Measurements from ENCODE around the gene TGFBR3.
"Not testable (repeated sequence)": the region's sequence is repeated elsewhere in the genome, so short reads cannot be mapped to it uniquely, and the experiment has no call there.

TGFBR3 gene

DNA sequence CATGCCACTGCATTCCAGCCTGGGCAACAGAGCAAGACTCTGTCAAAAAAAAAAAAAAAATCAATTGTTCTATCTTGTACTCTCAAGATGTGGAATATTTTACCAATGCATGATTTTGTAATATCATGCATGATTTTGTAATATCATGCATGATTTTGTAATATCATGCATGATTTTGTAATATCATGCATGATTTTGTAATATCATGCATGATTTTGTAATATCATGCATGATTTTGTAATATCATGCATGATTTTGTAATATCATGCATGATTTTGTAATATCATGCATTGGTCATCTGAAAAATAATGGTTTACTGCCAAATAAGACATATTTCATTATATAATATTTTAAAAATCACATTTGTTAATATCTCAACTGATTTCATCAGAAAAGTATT, 45.7 kb downstream of the TGFBR3 start:
- not testable (repeated sequence) for H3K9me3 Mint-ChIP-seq; H3K27ac Mint-ChIP-seq (ENCODE audit: low read depth); DNase-seq (ENCODE audit: low spot score in 2 of 2); H3K4me3 Mint-ChIP-seq; ATAC-seq (replicated peaks; ENCODE audit: extremely low read depth, poor library complexity, severe bottlenecking); H3K36me3 Mint-ChIP-seq (ENCODE audit: insufficient read depth); H3K27me3 Mint-ChIP-seq
- H3K4me1 Mint-ChIP-seq = peaks cover 50% of the 10 kb centered on the region

DNA sequence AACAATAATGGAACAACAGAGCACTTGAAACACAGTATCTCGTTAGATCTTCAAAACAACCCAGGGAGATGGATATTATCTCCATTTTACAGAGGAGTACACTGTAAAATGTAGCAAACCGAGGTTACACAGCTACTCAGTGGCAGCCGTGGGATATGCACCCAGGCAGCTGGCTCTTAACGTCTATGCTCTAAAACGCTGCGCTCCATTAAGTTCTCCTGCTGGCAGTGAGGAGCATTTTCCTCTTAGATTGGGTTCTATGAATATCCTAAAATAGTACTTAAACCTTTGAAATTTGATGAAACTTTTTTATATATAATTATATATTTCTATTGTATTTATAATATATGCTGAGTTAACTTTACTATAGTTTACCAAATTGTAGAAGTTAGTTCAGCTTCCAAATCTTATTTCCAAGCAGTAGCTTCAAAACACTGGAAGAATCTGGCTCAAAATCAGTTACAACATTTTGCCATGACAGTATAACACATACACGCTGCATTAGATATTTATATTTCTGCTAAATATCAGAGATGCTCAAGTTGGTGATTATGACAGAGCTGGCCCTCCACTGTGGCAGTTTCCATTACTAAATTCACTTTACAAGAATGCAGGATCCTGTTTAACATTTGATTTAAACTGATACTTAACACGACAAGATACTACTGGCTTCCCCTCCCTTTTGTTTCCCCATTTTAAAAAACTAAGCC, 49.5 kb downstream of the TGFBR3 start:
- no peak for DNase-seq (ENCODE audit: low spot score in 2 of 2)
- Mint-ChIP-seq H3K4me3 (no peak overlapping the region), H3K27me3 (no peaks in the 10 kb centered on the region), H3K27ac (ENCODE audit: low read depth) (no peak overlapping the region), H3K36me3 (ENCODE audit: insufficient read depth) (peaks cover 9% of the 10 kb centered on the region), H3K4me1 (peaks cover 29% of the 10 kb centered on the region), H3K9me3 (no peaks in the 10 kb centered on the region)
- ATAC-seq (replicated peaks; ENCODE audit: extremely low read depth, poor library complexity, severe bottlenecking) = no peak

DNA sequence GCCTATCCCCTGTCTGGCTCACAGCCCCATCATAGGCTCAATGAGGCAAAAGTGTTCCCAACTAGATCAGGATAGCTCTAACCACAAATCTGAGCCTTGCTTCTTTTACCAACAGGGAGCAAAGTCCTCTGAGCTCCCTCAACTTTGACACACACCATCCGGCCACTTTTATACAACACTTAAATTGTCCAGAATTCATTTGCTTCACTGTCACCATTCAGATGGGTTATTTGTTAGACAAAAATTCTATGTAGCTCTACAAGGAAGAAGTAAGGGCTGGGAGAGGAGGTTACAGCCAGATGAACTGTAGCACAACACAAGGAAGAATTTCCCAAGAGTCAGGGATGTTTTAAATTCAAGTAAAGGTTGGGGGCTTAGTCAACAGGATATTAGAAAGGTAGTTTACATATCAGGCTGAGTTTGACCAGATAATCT, 50.8 kb downstream of the TGFBR3 start:
- H3K4me1 Mint-ChIP-seq = peaks cover 42% of the 10 kb centered on the region

DNA sequence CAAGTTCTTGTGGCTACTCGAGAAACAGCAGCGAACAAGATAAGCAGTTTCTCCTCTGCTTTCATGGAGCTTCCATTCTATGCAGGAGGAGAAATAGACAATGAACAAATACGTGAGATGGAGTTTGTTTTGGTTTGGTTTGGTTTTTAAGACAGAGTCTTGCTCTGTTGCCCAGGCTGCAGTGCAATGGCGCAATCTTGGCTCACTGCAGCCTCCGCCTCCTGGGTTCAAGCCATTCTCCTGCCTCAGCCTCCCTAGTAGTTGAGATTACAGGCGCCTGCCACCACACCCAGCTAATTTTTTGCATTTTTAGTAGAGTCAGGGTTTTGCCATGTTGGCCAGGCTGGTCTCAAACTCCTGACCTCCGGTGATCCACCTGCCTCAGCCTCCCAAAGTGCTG, 51.4 kb downstream of the TGFBR3 start:
- Mint-ChIP-seq H3K27ac (ENCODE audit: low read depth) (peak overlapping the region; percentile 38), H3K4me1 (peaks cover 48% of the 10 kb centered on the region), H3K36me3 (ENCODE audit: insufficient read depth) (peaks cover 10% of the 10 kb centered on the region)
- not testable (repeated sequence) for DNase-seq (ENCODE audit: low spot score in 2 of 2); ATAC-seq (replicated peaks; ENCODE audit: extremely low read depth, poor library complexity, severe bottlenecking); H3K27me3 Mint-ChIP-seq; H3K9me3 Mint-ChIP-seq; H3K4me3 Mint-ChIP-seq

More for the DNA sequence above, 50.8 kb downstream of the TGFBR3 start:
- DNase-seq (ENCODE audit: low spot score in 2 of 2) (no peak), ATAC-seq (replicated peaks; ENCODE audit: extremely low read depth, poor library complexity, severe bottlenecking) (no peak)
- H3K27me3 Mint-ChIP-seq = no peaks in the 10 kb centered on the region
- H3K9me3 Mint-ChIP-seq = no peaks in the 10 kb centered on the region
- H3K36me3 Mint-ChIP-seq (ENCODE audit: insufficient read depth) = peaks cover 10% of the 10 kb centered on the region
- H3K4me3 Mint-ChIP-seq = no peak overlapping the region
- no peak overlapping the region for H3K27ac Mint-ChIP-seq (ENCODE audit: low read depth)

DNA sequence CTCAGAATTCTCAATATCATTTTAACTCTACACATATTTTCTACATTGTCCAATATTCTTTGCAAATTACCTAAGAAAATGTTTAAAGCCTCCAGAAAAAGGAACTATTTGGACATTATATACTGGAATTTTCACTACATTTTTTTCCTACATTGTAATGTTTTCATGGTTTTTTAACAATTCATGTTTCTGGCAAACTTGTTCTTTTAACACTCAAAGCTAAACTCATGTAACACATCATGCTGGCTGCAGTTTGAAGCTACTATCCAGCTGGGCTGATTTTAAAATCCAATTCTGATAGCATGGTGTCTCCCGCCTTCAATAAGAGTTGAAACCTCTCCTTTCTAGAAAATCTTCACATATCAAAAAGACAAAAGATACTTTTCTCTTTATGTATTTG, 52.0 kb downstream of the TGFBR3 start:
- Mint-ChIP-seq H3K4me3 (no peak overlapping the region), H3K27ac (ENCODE audit: low read depth) (peak overlapping the region; percentile 38)
- DNase-seq (ENCODE audit: low spot score in 2 of 2) = no peak

DNA sequence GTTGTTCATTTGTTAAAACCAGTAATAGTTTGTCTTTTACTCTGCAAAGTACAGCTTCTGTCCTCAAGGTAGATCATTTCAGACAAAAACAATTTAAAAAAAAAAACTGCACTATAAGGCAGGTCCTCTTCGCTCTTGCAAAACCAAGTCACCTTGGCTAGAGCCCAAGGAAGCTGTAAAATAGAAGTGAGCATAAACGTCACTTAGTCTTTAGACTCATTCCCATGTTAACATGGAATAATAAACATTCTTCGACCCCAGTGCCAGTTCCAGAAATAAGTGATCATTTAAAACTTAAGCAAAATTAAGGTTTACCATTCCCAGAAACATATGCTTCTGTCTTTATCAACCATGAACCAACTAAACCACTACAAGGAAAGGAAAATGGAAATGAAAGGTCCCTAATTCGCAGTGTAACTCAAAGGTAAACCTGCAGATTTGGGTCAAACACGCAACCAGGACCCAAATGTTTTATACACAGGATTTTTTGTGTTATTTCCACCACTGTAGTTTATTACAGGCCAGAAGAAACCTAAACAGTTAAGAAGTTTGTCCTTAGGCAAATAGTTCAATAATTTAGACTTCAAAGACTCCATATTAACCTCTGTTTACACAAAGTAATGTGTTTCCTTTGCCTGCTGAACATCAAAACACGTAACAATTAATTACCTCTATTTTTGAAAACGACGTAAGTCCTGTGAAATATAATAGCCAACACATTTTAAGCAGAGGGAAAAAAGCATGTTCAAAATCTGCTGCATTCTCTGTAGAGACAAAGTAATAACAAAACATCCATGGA, 54.6 kb downstream of the TGFBR3 start:
- no peak for DNase-seq (ENCODE audit: low spot score in 2 of 2)
- peaks cover 6% of the 10 kb centered on the region for H3K36me3 Mint-ChIP-seq (ENCODE audit: insufficient read depth)
- H3K27me3 Mint-ChIP-seq = no peaks in the 10 kb centered on the region
- H3K4me1 Mint-ChIP-seq = peaks cover 67% of the 10 kb centered on the region
- H3K27ac Mint-ChIP-seq (ENCODE audit: low read depth) = peak overlapping the region; percentile 53
- no peak overlapping the region for H3K4me3 Mint-ChIP-seq
- no peaks in the 10 kb centered on the region for H3K9me3 Mint-ChIP-seq
- ATAC-seq (replicated peaks; ENCODE audit: extremely low read depth, poor library complexity, severe bottlenecking) = no peak

More for the DNA sequence above, 52.0 kb downstream of the TGFBR3 start:
- Mint-ChIP-seq H3K36me3 (ENCODE audit: insufficient read depth) (peaks cover 10% of the 10 kb centered on the region), H3K27me3 (no peaks in the 10 kb centered on the region), H3K4me1 (peaks cover 47% of the 10 kb centered on the region), H3K9me3 (no peaks in the 10 kb centered on the region)
- no peak for ATAC-seq (replicated peaks; ENCODE audit: extremely low read depth, poor library complexity, severe bottlenecking)

DNA sequence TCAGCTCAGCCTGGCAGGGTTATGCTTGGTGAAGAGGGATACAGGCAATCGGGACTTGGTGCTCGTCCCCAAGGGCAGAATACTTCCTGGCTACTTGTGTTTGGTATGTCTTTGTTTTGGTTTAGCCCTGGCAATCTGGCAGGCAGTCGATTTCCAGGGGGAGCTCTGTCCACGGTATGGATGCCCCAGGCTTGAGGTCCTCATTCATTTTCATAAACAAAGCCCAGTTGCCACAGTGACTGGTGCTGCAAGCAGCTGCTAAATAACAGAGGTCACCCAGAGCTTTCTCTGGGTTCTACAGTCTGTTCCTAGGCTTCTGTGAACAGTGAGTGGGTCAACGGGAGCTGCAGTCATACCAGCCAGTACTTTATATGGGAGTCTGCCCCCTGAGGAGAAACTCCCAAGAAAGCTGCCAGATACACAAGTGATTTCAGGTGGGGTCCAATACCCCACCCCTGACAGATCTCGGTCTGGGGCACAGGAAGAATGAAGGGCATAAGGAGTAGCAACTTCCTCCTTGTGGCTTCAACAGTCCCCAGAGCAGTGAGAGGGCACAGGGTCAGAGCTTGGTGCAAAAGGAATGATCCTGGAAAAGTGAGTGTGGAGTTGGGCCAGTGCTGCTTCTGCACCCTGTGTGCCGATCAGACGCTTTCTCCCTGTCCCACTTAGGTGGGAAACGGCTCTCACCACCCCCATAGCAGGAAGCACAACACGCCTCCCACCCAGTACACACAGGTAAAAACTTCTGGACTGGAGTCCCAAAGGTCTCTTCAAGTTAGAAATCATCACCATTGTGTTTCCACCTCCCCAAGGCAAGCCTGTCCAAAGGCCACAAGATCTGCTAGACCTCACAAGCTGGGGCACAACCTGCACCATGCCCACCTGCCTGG, 55.5 kb downstream of the TGFBR3 start:
- Mint-ChIP-seq H3K4me1 (peaks cover 68% of the 10 kb centered on the region), H3K4me3 (no peak overlapping the region), H3K27me3 (no peaks in the 10 kb centered on the region), H3K27ac (ENCODE audit: low read depth) (peak overlapping the region; percentile 53), H3K36me3 (ENCODE audit: insufficient read depth) (peaks cover 8% of the 10 kb centered on the region), H3K9me3 (no peaks in the 10 kb centered on the region)
- ATAC-seq (replicated peaks; ENCODE audit: extremely low read depth, poor library complexity, severe bottlenecking) (no peak), DNase-seq (ENCODE audit: low spot score in 2 of 2) (no peak)

DNA sequence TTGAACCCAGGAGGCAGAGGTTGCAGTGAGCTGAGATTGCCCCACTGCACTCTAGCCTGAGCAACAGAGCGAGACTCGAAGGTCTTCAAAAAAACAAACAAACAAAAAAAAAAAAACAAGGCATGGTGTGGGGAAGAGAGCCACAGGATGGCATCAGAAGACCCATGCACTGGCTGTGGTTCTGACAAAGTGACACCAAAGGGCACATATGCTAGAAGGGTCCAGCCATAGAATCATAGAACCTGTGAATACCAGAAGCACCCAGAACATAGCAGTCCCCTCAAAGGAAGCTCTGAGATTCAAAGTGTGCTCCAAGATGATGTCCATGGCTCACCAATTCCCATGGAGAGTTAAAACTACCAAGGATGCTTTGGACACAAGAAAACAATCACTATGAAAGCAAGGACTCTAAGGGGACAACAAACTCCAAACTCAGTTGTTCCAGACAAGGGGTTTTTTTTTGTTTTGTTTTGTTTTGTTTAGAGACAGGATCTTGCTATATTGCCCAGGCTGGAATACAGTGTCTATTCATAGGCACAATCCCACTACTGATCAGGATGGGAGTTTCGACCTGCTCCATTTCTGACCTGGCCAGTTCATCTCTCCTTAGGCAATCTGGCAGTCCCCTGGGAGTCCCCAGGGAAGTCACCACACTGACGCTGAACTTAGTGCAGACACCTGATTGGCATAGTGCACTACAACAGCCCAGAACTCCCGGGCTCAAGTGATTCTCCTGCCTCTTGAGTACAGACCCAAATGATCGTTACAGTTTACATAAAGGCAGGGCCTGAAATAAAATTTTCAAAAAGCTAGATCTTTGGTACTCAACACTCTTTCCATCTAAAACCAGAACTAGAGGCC, 56.4 kb downstream of the TGFBR3 start:
- Mint-ChIP-seq H3K27me3 (no peaks in the 10 kb centered on the region), H3K4me3 (no peak overlapping the region), H3K27ac (ENCODE audit: low read depth) (peak overlapping the region; percentile 53), H3K36me3 (ENCODE audit: insufficient read depth) (peaks cover 7% of the 10 kb centered on the region), H3K4me1 (peaks cover 59% of the 10 kb centered on the region), H3K9me3 (no peaks in the 10 kb centered on the region)
- no peak for DNase-seq (ENCODE audit: low spot score in 2 of 2)
- ATAC-seq (replicated peaks; ENCODE audit: extremely low read depth, poor library complexity, severe bottlenecking) = no peak

DNA sequence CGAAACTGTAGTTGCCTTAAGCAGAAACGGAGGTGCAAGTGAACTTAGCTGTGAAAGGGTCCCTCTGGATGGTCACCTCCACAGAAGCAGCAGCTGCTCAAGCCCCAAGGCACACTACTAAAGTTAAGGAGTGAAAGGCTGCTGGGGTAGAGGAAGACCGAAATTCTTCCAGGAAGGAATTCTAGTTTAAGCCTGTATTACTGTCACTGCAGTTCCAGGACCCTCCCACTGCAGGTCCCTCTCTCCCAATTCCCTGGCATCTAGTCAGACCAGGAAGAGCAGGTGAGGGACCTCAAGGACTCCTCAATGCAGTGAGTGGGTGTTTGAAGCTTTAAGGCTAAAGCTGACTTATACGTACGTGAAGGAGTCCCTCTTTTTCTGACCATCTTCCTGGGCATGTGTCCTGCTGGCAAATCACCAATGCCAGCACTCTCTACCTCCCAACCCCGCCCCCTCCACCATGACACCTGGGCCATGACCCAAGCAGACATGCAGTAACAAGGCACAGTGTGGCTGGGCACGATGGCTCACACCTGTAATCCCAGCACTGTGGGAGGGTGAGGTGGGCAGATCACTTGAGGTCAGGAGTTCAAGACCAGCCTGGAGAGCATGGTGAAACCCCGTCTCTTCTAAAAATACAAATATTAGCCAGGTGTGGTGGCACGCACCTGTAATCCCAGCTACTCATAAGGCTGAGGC, 57.2 kb downstream of the TGFBR3 start:
- H3K27me3 Mint-ChIP-seq = no peaks in the 10 kb centered on the region
- ATAC-seq (replicated peaks; ENCODE audit: extremely low read depth, poor library complexity, severe bottlenecking) = no peak
- peaks cover 6% of the 10 kb centered on the region for H3K36me3 Mint-ChIP-seq (ENCODE audit: insufficient read depth)

DNA sequence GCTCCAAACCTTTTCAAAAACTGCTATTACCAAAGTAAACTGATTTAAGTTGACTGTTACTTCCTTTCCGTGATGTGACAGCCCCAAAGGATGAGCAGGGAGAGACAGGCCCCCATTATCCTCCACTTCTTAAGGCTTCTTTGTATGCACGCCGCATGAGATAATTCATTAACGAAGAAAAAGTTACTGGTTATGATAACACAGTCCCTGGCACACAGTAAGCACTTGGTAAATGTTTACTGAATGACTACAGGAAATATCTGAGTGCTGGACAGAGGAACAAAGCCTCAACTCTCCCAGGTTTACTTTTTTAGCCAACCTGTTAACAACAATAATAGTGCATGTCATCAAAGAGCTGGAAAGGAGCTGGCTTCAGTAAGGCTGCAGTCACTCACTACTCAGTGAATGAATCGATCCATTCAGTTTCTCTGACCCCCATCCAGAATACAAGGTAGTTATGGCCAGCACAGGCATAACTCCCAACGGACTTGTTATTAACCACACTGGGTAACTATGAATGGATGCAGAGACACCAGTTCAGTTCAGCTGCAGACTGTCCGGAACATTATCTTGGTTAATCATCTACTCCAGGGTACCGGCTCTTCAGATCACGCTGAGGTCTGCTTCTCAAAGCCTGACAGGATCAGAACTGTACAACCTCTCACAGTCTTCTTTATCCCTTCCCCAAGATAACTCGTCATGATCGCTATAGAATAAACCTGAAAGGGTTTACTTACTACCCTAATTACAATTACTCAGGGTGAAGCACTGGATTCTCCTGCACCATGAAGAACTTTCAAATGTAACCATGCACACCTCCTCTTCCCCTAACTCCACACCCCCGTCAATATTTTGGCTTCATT, 58.3 kb downstream of the TGFBR3 start:
- DNase-seq (ENCODE audit: low spot score in 2 of 2) (no peak), ATAC-seq (replicated peaks; ENCODE audit: extremely low read depth, poor library complexity, severe bottlenecking) (no peak)
- H3K27ac Mint-ChIP-seq (ENCODE audit: low read depth) = no peak overlapping the region
- H3K9me3 Mint-ChIP-seq = no peaks in the 10 kb centered on the region
- no peaks in the 10 kb centered on the region for H3K27me3 Mint-ChIP-seq
- H3K4me3 Mint-ChIP-seq = no peak overlapping the region
- peaks cover 5% of the 10 kb centered on the region for H3K36me3 Mint-ChIP-seq (ENCODE audit: insufficient read depth)
- peaks cover 65% of the 10 kb centered on the region for H3K4me1 Mint-ChIP-seq

More for the DNA sequence above, 57.2 kb downstream of the TGFBR3 start:
- no peaks in the 10 kb centered on the region for H3K9me3 Mint-ChIP-seq
- H3K4me3 Mint-ChIP-seq = no peak overlapping the region
- no peak for DNase-seq (ENCODE audit: low spot score in 2 of 2)
- peaks cover 59% of the 10 kb centered on the region for H3K4me1 Mint-ChIP-seq
- H3K27ac Mint-ChIP-seq (ENCODE audit: low read depth) = no peak overlapping the region

DNA sequence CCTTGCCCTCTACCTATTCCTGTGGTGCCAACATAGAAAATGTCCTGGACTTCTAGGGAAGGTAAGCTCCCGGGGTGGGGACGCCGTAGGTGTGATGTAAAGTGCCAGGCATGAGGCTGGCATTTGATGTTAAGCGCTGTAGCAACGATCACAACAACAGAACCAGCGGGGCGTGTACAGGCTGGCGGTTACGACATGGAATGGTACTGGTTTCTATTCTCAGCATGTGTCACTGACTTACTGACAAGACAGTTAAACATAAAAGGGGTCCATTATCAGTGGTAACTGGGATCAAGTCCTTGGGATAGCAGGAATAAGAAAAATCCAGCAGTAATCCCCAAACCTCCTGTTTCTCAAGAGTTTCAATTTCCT, 58.9 kb downstream of the TGFBR3 start:
- Mint-ChIP-seq H3K4me3 (no peak overlapping the region), H3K9me3 (no peaks in the 10 kb centered on the region), H3K36me3 (ENCODE audit: insufficient read depth) (peaks cover 5% of the 10 kb centered on the region), H3K27me3 (no peaks in the 10 kb centered on the region), H3K27ac (ENCODE audit: low read depth) (peak overlapping the region; percentile 32), H3K4me1 (peaks cover 70% of the 10 kb centered on the region)
- ATAC-seq (replicated peaks; ENCODE audit: extremely low read depth, poor library complexity, severe bottlenecking) (no peak), DNase-seq (ENCODE audit: low spot score in 2 of 2) (no peak)
